Keratinocyte (primary cell): ENCODE data around the gene AIG1. TPM values are rescaled to one million over a fixed set of nuclear protein-coding genes. Genes with fewer than 3 reads are reported as not detected.

ENCODE experiments used
- DNase-seq: peaks from one replicate; pipeline ENCODE4 v3.0.0-alpha.2; 2011; ENCODE audit warnings: low read depth, missing footprints, low spot score
- FAIRE-seq: peaks from 2 replicates; lab custom pipeline; 2011; peaks lifted over from hg19 to GRCh38; lab: Jason Lieb, UNC
- H2AFZ ChIP-seq: 2 replicates; pipeline ENCODE4 v1.6.0; 2012; ENCODE audit warnings: low read length, control low read depth, inconsistent platforms; ENCODE audit not compliant: control insufficient read depth
- H3K27ac ChIP-seq: 2 replicates; pipeline ENCODE4 v1.5.1; 2011; ENCODE audit warnings: low read length; ENCODE audit not compliant: control insufficient read depth, insufficient read depth
- H3K27me3 ChIP-seq: 3 replicates; pipeline ENCODE4 v1.6.0; 2011; ENCODE audit warnings: low read length; ENCODE audit not compliant: control insufficient read depth, insufficient read depth; ENCODE audit errors: extremely low read depth
- H3K36me3 ChIP-seq, 2 experiments: 2 replicates in 1 of 2; 3 replicates in 1 of 2; pipeline ENCODE4 v1.5.1; 2011; ENCODE audit warnings: low read length in 2 of 2, mild to moderate bottlenecking in 1 of 2; ENCODE audit not compliant: control insufficient read depth in 2 of 2, insufficient read depth in 2 of 2; ENCODE audit errors: extremely low read depth in 1 of 2
- H3K4me1 ChIP-seq: 3 replicates; pipeline ENCODE4 v1.5.1; 2011; ENCODE audit warnings: low read length; ENCODE audit not compliant: control insufficient read depth, insufficient read depth; ENCODE audit errors: extremely low read depth
- H3K4me2 ChIP-seq: 3 replicates; pipeline ENCODE4 v1.6.0; 2011; ENCODE audit warnings: low read depth, low read length; ENCODE audit not compliant: control insufficient read depth, insufficient read depth; ENCODE audit errors: extremely low read depth
- H3K4me3 ChIP-seq, 3 experiments: fragments of 200-600 bp in 1 of 3; sonication (generic) in 1 of 3; 2 replicates in 2 of 3; 3 replicates in 1 of 3; pipeline ENCODE4 v1.5.1; 2011 to 2016; ENCODE audit warnings: low read length in 3 of 3, mild to moderate bottlenecking in 3 of 3, control low read depth in 2 of 3, inconsistent platforms in 1 of 3, low read depth in 1 of 3, mixed read lengths in 1 of 3, mixed run types in 1 of 3, moderate library complexity in 1 of 3; ENCODE audit not compliant: control insufficient read depth in 2 of 3, insufficient read depth in 2 of 3; ENCODE audit errors: extremely low read depth in 1 of 3
- H3K79me2 ChIP-seq: 2 replicates; pipeline ENCODE4 v1.6.0; 2012; ENCODE audit warnings: low read length; ENCODE audit not compliant: control insufficient read depth, insufficient read depth
- H3K9ac ChIP-seq: 3 replicates; pipeline ENCODE4 v1.6.0; 2011; ENCODE audit warnings: low read length; ENCODE audit not compliant: control insufficient read depth, insufficient read depth; ENCODE audit errors: extremely low read depth
- H3K9me1 ChIP-seq: 3 replicates; pipeline ENCODE4 v1.6.0; 2011; ENCODE audit warnings: low read length; ENCODE audit not compliant: control insufficient read depth, insufficient read depth; ENCODE audit errors: extremely low read depth
- H3K9me3 ChIP-seq: 2 replicates; pipeline ENCODE4 v1.5.1; 2012; ENCODE audit warnings: low read depth, low read length; ENCODE audit not compliant: control insufficient read depth
- H4K20me1 ChIP-seq: 3 replicates; pipeline ENCODE4 v1.6.0; 2011; ENCODE audit warnings: low read length; ENCODE audit not compliant: control insufficient read depth, insufficient read depth; ENCODE audit errors: extremely low read depth
- EZH2 ChIP-seq: IDR thresholded peaks from one replicate; pipeline ENCODE4 v1.6.1; 2012; ENCODE audit warnings: inconsistent platforms, mild to moderate bottlenecking, low read length, moderate library complexity
- dilution Hi-C: fragments of 300-500 bp; cut with MboI; formaldehyde crosslinking; loops from one replicate; pipeline ENCODE4 v1.7.0; 2020; ENCODE audit warnings: low sequenced_read_pairs; ENCODE audit not compliant: extremely low pct_ligation_motif_present
- polyA plus RNA-seq, 5 experiments: library from polyadenylated mRNA; depleted of rRNA in 3 of 5; stranded (reverse) in 3 of 5; stranded (forward) in 1 of 5; unstranded in 1 of 5; fragments of >200 nt; gene quantifications; 1 replicate in 1 of 5; 2 replicates in 3 of 5; 3 replicates in 1 of 5; pipeline versions ENCODE4 v1.2.1 to v1.2.3, GENCODE V29; 2011 to 2012; ENCODE audit warnings: missing spikeins in 2 of 5, low read depth in 1 of 5, low replicate concordance in 1 of 5
- TF ChIP-seq, protein P1 (sequence below), 3 experiments: IDR thresholded peaks in 1 of 3; conservative IDR thresholded peaks in 1 of 3; optimal IDR thresholded peaks in 1 of 3; 2 replicates in 2 of 3; 3 replicates in 1 of 3; pipeline versions ENCODE3 to v1.5.1; 2011; ENCODE audit warnings: low read length in 3 of 3, mild to moderate bottlenecking in 3 of 3, moderate library complexity in 2 of 3, control low read depth in 1 of 3, inconsistent platforms in 1 of 3; ENCODE audit not compliant: insufficient read depth in 2 of 3; ENCODE audit errors: extremely low read depth in 1 of 3

Gene AIG1
- polyA plus RNA-seq, 1 donor (not counting 4 experiments of a cell fraction or from before 2014, with no cell fraction given) = 77.1 TPM

DNA sequence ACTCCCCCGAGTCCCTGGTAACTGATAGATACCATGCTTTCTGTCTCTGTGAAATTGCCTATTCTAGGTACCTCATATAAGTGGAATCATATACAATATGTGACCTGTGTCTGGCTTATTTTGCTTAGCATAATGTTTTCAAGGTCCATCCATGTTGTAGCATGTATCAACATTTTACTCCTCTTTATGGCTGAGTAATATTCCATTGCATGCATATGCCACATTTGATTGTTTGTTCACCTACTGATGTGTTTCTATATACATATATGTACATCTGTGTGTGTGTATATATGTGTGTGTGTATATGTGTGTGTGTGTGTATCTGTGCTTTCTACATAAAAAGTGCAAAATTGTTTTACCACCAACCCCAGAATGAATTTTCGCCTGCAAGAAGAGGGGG lies 270.7 kb downstream of the AIG1 start:
- no peaks in the 10 kb centered on the region for H4K20me1 ChIP-seq
- H2AFZ ChIP-seq = no peak overlapping the region
- TF ChIP-seq, protein P1, sequence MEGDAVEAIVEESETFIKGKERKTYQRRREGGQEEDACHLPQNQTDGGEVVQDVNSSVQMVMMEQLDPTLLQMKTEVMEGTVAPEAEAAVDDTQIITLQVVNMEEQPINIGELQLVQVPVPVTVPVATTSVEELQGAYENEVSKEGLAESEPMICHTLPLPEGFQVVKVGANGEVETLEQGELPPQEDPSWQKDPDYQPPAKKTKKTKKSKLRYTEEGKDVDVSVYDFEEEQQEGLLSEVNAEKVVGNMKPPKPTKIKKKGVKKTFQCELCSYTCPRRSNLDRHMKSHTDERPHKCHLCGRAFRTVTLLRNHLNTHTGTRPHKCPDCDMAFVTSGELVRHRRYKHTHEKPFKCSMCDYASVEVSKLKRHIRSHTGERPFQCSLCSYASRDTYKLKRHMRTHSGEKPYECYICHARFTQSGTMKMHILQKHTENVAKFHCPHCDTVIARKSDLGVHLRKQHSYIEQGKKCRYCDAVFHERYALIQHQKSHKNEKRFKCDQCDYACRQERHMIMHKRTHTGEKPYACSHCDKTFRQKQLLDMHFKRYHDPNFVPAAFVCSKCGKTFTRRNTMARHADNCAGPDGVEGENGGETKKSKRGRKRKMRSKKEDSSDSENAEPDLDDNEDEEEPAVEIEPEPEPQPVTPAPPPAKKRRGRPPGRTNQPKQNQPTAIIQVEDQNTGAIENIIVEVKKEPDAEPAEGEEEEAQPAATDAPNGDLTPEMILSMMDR (optimal IDR thresholded peaks at IDR 0.05 in 1 of 3, IDR thresholded peaks at IDR 0.05 in 1 of 3, conservative IDR thresholded peaks at IDR 0.05 in 1 of 3; ENCODE audit: extremely low read depth in 1 of 3, insufficient read depth in 2 of 3, low read length in 3 of 3) = no peak
- TF ChIP-seq EZH2 = no peak
- H3K9me3 ChIP-seq = no peaks in the 10 kb centered on the region
- dilution Hi-C loops = no loop called here
- no peak for DNase-seq
- H3K4me3 ChIP-seq = no peak overlapping the region
- H3K4me2 ChIP-seq = no peak overlapping the region
- H3K4me1 ChIP-seq = peaks cover 81% of the 10 kb centered on the region
- peaks cover 0 to 2% of the 10 kb centered on the region in 2 experiments for H3K36me3 ChIP-seq
- H3K27ac ChIP-seq = peak overlapping the region; percentile 91
- no peak for FAIRE-seq
- H3K9ac ChIP-seq = no peak overlapping the region
- H3K79me2 ChIP-seq = peaks cover 6% of the 10 kb centered on the region
- H3K27me3 ChIP-seq = no peaks in the 10 kb centered on the region
- H3K9me1 ChIP-seq = no peaks in the 10 kb centered on the region

DNA sequence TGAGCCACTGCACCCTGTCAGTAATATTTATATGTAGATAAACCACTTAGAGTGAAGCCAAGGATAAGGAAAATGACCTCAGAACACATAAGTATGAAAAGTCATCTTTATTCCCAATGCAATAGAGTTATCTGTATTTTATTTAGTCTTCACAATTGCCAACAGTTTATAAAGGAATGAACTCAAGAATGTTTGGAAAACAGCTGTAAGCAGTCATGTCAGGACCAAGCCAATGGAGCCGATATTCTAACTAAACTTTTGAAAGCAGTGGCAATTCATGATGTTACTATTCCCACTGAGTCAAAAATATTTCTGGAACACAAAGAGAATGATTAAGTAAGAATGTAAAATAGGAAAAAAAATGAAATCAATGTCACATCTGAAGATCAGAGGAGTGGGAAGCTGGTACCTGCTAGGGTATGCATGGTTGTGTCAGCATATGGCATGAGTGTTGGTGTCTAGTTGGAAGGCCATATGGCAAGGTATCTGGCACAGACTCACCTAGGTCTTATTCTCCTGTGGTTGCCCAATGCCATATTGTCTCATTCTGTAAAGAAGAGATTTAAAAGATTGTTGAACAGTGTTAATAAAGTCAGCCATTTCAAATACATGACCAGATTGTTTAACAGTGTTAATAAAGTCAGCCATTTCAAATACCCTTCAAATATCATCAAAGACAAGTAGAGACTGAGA lies 271.6 kb downstream of the AIG1 start:
- Histone ChIP-seq H3K9me1 (no peaks in the 10 kb centered on the region), H4K20me1 (no peaks in the 10 kb centered on the region), H3K27ac (peak overlapping the region; percentile 99), H3K4me1 (peaks cover 81% of the 10 kb centered on the region), H3K27me3 (no peaks in the 10 kb centered on the region), H3K9ac (peak overlapping the region; percentile 79), H3K9me3 (no peaks in the 10 kb centered on the region), H2AFZ (no peak overlapping the region), H3K4me2 (peak overlapping the region; percentile 76), H3K4me3 (no peak overlapping the region), H3K36me3 (peaks cover 0 to 2% of the 10 kb centered on the region in 2 experiments), H3K79me2 (peaks cover 6% of the 10 kb centered on the region)
- dilution Hi-C loops = no loop called here
- no peak for TF ChIP-seq EZH2
- TF ChIP-seq, protein P1 (optimal IDR thresholded peaks at IDR 0.05 in 1 of 3, IDR thresholded peaks at IDR 0.05 in 1 of 3, conservative IDR thresholded peaks at IDR 0.05 in 1 of 3; ENCODE audit: extremely low read depth in 1 of 3, insufficient read depth in 2 of 3, low read length in 3 of 3) = no peak
- FAIRE-seq (peak; percentile 36), DNase-seq (no peak)
